Cortex of kidney (tissue), 1 donor: ENCODE measurements around the gene TLE2.
"Not testable (repeated sequence)": the region's sequence is repeated elsewhere in the genome, so short reads cannot be mapped to it uniquely, and the experiment has no call there.

ENCODE experiments used
- DNase-seq: peaks from one replicate; lab custom pipeline; 2025; lab: John Stamatoyannopoulos, UW

TLE2 gene

DNA sequence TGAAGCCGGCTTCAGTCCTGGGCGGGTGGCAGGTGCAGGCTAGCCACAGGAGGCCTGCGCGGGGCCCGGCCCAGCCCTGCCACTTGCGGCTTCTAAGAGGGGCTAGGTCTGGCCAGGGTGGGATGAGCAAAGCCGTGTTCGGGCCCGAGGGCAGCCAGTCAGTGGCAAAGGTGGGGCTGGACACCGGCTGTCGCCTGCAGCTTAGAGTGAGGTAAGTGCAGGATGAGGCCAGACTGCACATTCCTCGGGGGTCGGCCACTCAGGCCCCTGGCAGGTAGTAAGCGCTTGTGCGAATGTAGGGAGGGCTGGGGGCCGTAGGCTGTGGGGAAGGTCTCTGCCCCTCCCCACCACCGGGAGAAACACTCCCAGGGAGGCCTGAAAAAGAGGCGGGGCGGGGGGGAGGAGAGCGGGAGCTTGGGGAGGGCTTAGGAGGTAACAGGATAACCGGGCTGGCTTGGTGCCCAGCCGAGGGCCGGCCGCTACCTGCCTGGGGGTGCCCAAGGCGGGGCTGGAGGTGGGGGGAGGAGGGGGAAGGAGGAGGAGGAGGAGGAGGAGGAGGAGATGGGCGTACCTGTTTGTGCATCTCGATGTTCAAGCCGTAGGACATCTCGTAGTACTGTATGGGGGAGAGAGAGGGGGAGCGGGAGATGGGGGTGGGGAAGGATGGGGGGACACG lies 26.8 kb upstream of the TLE2 start:
- no peak for DNase-seq

GRCh38 chr19:3054972-3055740 lies 26.1 kb upstream of the TLE2 start:
- no peak for DNase-seq

DNA sequence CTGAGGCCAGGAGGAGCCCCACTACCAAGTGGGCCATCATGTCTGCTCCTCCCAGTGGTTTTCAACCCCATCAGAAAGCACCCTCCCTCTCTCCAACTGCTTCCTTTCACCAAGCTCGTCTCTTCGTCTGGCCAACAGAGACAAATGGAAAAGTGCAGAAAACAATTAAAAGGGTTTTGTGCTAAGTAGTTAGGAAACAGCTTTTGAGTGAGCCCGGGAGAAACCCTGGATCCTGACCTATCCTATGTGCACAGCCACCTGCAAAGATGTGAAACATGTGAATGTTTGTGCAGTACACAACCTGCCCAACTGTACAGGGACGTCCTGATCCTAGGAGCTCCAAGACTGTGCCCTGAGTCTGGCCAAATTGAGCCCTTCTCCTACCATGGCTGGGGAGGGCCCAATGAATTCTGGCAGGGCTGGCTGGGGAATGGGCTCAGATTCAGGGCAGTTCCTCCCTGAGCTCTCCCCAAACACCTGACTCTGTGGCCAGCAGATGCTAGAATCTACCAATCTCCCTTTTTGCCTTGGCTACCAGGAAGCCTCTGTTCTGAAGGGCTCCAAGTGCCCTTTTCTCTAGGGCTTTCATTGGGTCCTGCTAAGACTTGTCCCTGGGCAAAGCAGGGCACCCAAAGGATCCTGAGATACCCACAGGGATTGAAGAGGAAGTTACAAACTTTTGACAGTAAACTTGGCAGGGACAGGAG lies 25.3 kb upstream of the TLE2 start:
- no peak for DNase-seq

DNA sequence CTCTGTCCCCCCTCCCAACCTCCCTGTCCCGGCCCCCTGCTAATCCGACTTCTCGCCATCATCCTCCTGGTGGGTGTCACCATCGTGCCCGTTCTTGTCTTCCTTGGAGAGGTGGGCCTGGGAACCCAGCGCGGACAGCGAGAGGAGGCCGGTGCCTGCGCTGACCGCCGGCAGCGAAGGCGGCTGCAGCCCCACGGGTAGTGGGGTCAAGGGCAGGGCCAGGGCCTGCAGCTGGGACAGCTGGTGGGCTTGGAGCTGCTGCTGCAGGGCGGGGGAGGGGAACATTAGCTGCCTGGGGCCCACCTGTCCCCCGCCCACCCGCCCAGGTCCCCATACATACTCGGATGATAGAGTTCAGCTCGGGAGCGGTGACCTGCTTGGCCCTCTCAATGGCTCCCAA lies 24.7 kb upstream of the TLE2 start:
- no peak for DNase-seq

DNA sequence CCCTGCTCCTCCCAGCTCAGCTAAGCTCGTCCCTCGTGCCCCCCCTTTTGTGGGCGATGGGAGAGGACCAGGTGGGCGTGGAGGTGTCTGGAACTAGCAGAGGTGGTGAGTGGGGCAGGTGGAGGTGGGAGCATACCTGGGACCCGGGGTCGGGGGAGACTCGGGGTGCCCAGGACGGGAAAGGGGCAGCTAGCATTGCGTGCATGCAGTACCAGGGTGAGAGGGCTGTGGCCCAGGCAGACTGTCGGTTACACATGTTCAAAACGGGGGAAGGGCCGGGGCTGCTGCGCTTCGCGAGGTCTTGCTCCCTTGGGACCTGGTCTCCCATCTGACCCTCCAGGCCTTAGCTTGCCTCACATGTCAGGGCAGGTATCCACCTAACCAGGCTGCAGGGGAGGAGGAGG lies 24.1 kb upstream of the TLE2 start:
- no peak for DNase-seq

GRCh38 chr19:3050016-3050415 lies 20.9 kb upstream of the TLE2 start:
- not testable (repeated sequence) for DNase-seq

DNA sequence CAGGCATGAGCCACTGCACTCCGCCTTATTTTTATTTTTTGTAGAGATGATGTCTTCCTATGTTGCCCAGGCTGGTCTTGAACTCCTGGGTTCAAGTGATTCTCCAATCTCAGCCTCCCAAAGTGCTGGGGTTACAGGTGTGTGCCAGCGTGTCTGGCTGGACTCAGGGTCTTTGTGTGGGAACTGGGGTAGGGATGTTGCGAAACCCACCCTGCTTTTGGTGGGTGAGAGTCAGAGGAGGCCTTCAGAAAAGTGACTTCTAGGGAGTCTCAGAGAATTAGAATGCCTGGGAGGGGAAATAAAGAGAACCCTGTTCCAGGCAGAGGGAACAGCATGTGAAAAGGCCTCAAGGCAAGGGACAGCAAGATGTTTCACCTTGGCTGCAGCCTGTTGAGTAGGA lies 20.0 kb upstream of the TLE2 start:
- no peak for DNase-seq

GRCh38 chr19:3048190-3048533 lies 19.1 kb upstream of the TLE2 start:
- DNase-seq = no peak

GRCh38 chr19:3047496-3048189 lies 18.6 kb upstream of the TLE2 start:
- no peak for DNase-seq

- no peak for DNase-seq
These were observed 17.8 kb upstream of the TLE2 start for GRCh38 chr19:3046698-3047495.

DNA sequence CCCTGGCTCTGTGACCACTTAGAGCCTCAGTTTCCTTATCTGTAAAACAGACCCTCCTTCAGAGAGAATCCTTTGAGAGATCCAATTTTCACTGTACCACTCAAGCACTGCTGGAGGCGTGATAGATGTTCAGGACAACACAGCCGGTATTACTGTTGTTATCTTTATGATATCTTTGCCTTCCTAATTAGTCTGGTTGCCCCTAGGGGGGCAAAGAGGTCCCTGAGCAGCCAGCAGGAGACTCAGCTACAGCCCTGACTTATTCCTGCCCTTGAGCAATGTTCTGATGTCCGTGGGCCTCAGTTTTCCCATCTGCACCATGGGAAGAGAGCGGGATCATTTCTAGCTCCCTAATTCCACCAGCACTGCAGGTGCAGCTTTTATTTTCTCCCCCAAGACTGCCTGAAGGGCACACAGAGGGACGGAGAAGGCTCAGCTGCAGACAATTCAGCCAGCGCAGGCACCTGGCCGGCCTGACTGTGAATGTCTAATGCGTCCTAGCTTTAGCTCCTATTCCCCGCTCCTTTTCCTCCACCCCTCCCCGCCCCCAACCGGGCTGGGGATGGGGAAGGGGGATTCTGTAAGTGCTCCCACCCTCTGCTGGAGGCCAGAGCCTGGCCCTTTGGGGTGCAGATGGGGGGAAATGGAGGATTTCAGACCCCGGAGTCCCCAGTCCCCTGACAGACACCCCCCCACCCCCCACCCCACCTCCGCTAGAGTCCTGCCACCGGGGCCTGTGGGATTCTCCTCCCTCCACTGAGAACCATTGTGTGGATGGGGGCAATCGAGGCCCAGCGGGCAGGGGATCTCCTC lies 17.0 kb upstream of the TLE2 start:
- DNase-seq = no peak

- no peak for DNase-seq
These were observed 16.1 kb upstream of the TLE2 start for GRCh38 chr19:3045191-3045590.

GRCh38 chr19:3042621-3043267 lies 13.7 kb upstream of the TLE2 start:
- DNase-seq = no peak

DNA sequence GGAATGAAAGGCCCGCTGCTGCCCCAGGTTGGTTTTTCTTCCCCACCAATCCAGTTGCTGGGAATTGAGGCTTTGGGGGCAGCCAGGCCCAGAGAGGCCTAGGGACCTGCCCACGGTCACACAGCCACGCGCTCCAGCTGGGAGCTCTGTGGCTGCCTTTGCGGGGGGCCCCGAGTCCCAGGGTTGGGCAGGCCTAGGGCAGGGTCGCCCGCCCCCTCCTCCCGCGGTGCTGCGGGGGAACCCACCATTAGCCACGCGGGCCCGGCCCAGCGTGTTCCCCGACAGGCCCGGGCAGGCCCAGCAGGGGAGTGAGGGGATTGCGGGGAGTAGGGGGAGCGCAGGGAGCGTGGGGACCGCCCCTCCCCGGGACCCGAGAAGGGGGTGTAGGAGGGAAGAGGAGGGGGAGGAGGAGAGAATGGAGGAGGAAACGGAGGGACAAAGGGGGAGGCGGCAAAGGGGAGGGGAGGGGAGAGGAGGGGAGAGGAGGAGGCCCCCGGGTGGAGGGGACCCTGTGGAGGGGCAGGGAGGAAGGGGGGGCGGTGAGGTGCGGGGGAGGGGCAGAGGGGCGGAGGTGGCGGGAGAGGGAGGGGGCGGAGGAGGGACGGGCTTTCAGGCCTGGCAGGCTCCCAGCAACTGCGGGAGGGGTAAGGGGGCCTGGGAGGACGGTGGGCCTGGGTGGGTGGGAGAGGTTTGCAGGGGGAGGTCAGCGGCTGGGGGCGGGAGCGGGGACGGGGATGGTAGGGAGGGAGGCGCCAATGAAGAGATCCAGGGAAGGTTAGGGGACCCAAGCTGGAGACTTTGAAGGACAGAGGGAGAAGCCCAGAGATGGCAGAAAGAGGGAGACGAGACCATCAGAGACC lies 12.9 kb upstream of the TLE2 start:
- DNase-seq = no peak

GRCh38 chr19:3041327-3041726 lies 12.2 kb upstream of the TLE2 start:
- no peak for DNase-seq

DNA sequence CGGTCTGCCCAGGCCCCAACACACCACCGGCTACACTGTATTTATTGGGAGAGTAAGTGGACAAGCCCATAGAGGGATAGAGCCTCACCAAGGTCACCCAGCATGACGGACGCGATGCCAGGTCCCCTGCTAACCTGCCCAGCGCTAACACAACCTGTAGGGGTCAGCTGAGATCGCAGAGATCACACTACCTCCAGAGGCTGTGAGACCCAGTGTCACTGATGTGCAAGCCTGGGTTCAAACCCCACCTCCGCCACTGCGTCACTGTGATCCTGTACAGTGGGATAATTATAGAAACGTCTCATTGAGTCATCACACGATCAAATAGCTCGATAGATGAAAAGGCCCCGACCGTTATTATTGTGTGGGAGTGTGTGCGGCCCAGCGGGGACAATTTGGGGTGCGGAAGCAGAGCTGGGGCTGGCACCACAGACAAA lies 10.6 kb upstream of the TLE2 start:
- no peak for DNase-seq

GRCh38 chr19:3039125-3039524 lies 10.0 kb upstream of the TLE2 start:
- no peak for DNase-seq

GRCh38 chr19:3038214-3038613 lies 9.1 kb upstream of the TLE2 start:
- no peak for DNase-seq

GRCh38 chr19:3036977-3037544 lies 8.0 kb upstream of the TLE2 start:
- DNase-seq = not testable (repeated sequence)
